Upper lobe of right lung (tissue), 1 donor: Measurements from ENCODE around the gene PTPN5. TPM values are rescaled to one million over a fixed set of nuclear protein-coding genes. Genes with fewer than 3 reads are reported as not detected.

Source experiments
- ATAC-seq: fragments of 200-7000 bp; cut with Tn5 transposase; one replicate; pipeline ENCODE4 v1.9.1; 2020; ENCODE audit warnings: mild to moderate bottlenecking, moderate library complexity
- DNase-seq: peaks from one replicate; pipeline ENCODE4 v3.0.0-alpha.2; 2020
- H3K27ac ChIP-seq: fragments of 200-600 bp; one replicate; pipeline ENCODE4 v1.8.0; 2022
- H3K27me3 ChIP-seq: fragments of 200-600 bp; one replicate; pipeline ENCODE4 v1.8.0; 2022; ENCODE audit warnings: mild to moderate bottlenecking
- H3K36me3 ChIP-seq: fragments of 200-600 bp; one replicate; pipeline ENCODE4 v1.8.0; 2022
- H3K4me1 ChIP-seq: fragments of 200-600 bp; one replicate; pipeline ENCODE4 v1.8.0; 2022
- H3K4me3 ChIP-seq: fragments of 200-600 bp; one replicate; pipeline ENCODE4 v1.8.0; 2022; ENCODE audit warnings: mild to moderate bottlenecking
- H3K9me3 ChIP-seq: fragments of 200-600 bp; one replicate; pipeline ENCODE4 v1.8.0; 2022
- intact Hi-C: fragments of 100-400 bp; cut with DNase I; formaldehyde crosslinking; loops from one replicate; pipeline ENCODE4 v1.11.0; 2022
- total RNA-seq: library from RNA; stranded (reverse); fragmentation: NEBNext Ultra II Directional; extraction: Animal tissue kit (Norgen Biotek cat#: 25700); gene quantifications from one replicate; pipeline ENCODE4 v1.2.1, GENCODE V29; 2021
- TF ChIP-seq, protein P1 (sequence below): fragments of 200-600 bp; IDR thresholded peaks from one replicate; pipeline ENCODE4 v1.8.0; 2022; ENCODE audit warnings: antibody characterized with exemption
- donor health status: DM: no; HTN: yes; CAD: no; lungs with severe emphysema.

Gene PTPN5
- total RNA-seq, 1 donor from 2014 or later = 0.81 TPM

DNA sequence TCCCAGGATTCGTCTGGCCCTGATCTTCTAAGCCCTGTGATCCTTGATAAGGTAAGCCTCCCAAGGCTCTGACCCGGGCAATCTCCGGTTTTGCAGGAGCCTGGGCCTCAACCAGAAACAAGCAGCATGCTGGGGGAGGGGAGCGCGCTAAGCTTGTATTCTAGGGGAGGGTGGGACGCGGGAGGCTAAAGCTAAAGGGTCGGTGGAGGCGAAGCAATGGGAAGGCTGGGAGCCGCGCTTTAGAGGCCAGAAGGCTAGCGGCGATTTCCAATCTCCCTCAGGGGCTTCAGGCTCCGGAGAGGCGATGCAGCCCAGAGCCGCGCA, 753 bp downstream of the PTPN5 start:
- intact Hi-C loops = no loop called here
- H3K4me1 ChIP-seq = no peaks in the 10 kb centered on the region
- H3K4me3 ChIP-seq = peak overlapping the region; percentile 38
- peaks cover 59% of the 10 kb centered on the region for H3K27me3 ChIP-seq
- no peak for DNase-seq
- TF ChIP-seq, protein P1, sequence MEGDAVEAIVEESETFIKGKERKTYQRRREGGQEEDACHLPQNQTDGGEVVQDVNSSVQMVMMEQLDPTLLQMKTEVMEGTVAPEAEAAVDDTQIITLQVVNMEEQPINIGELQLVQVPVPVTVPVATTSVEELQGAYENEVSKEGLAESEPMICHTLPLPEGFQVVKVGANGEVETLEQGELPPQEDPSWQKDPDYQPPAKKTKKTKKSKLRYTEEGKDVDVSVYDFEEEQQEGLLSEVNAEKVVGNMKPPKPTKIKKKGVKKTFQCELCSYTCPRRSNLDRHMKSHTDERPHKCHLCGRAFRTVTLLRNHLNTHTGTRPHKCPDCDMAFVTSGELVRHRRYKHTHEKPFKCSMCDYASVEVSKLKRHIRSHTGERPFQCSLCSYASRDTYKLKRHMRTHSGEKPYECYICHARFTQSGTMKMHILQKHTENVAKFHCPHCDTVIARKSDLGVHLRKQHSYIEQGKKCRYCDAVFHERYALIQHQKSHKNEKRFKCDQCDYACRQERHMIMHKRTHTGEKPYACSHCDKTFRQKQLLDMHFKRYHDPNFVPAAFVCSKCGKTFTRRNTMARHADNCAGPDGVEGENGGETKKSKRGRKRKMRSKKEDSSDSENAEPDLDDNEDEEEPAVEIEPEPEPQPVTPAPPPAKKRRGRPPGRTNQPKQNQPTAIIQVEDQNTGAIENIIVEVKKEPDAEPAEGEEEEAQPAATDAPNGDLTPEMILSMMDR = no peak
- no peaks in the 10 kb centered on the region for H3K36me3 ChIP-seq
- no peaks in the 10 kb centered on the region for H3K9me3 ChIP-seq
- H3K27ac ChIP-seq = no peak overlapping the region
- no peak for ATAC-seq

DNA sequence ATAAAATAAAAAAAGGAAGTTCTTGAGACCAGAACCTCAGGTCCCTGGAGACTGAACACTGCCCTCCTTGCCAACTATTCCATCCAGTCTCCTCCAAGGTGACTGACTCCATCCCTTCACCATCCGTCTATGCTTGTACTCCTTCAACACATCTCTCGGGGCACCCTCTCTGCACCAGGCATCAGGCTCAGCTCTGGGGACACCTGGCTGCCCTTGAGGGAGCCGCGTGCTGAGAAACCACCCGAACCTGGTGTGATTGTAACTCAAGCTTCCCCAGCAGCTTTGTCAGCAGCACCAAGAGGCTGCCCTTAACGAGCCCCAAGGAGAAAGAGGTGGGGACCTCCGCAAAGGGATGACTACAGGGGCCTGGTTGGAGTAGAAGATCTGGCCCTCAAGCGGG, 1.7 kb downstream of the PTPN5 start:
- TF ChIP-seq, protein P1 = no peak
- ATAC-seq (no peak), DNase-seq (no peak)
- H3K27me3 ChIP-seq = peaks cover 55% of the 10 kb centered on the region
- no peak overlapping the region for H3K27ac ChIP-seq
- intact Hi-C loops = no loop called here
- H3K4me3 ChIP-seq = no peak overlapping the region
- H3K36me3 ChIP-seq = no peaks in the 10 kb centered on the region
- no peaks in the 10 kb centered on the region for H3K4me1 ChIP-seq
- no peaks in the 10 kb centered on the region for H3K9me3 ChIP-seq

DNA sequence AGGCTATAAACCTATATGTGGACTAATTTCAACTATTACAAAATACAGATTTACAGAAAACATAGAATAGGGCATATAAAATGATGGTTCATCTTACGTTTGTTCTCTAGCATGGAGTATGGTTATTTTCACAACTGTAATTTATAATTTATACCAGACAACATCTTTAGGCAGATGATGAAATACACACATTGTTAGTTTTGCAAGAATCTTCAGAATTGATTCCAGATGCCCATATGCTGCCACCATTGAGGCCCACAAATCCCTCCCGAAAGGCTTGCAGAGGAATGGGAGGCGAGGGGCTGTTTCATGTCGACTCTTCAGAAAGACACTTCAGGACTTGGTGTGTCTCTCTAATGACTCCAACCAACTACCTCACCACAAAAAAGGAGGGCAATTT, 6.2 kb downstream of the PTPN5 start:
- H3K27ac ChIP-seq = no peak overlapping the region
- H3K27me3 ChIP-seq = peaks cover 16% of the 10 kb centered on the region
- no peak overlapping the region for H3K4me3 ChIP-seq
- no peak for ATAC-seq
- no peak for DNase-seq
- no peaks in the 10 kb centered on the region for H3K4me1 ChIP-seq
- no peaks in the 10 kb centered on the region for H3K9me3 ChIP-seq
- TF ChIP-seq, protein P1 = no peak
- H3K36me3 ChIP-seq = no peaks in the 10 kb centered on the region
- intact Hi-C loops = no loop called here

DNA sequence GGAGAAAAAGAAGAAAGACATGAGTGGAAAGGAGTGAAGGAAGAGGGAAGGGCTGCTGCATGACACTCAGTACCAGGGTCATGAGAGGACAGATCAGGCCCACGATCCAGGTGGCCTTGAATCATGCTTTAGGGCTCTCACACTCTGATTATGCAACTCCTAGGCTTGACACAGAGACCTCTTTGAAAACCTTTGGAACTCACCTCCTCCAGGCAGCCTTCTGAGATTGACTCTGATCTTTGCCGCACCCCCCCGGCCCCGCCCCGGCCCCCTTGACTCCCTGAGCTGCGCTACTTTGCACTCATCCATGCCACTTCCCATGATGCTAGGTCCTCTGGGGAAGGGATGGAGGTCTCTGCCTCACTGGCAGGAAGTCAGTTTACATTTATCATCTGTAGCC, 10.7 kb downstream of the PTPN5 start:
- Histone ChIP-seq H3K9me3 (no peaks in the 10 kb centered on the region), H3K27me3 (no peaks in the 10 kb centered on the region), H3K4me3 (no peak overlapping the region), H3K4me1 (no peaks in the 10 kb centered on the region), H3K27ac (no peak overlapping the region), H3K36me3 (no peaks in the 10 kb centered on the region)
- intact Hi-C loops = no loop called here
- DNase-seq (no peak), ATAC-seq (no peak)
- TF ChIP-seq, protein P1 = no peak

DNA sequence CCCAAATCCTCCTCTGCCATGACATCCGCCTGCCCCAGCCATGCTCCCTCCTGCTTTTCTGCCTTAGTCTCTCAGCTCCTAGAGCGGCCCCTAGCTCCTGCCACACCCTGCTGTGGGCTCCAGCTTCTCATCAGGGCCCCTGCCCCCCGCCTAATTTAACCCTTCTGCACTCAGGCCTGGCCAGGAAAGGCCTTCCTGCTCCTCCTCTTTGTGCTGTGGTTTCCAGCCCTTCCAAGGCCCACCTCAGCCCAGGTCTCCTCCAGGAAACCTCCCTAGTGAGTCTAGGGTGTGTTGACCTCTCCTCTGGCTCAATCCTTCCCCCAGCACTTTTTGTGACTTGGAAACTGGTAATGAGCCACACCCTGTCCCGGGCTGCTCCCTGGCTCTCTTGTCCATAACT, 11.3 kb downstream of the PTPN5 start:
- H3K27me3 ChIP-seq = no peaks in the 10 kb centered on the region
- ATAC-seq = no peak
- DNase-seq = no peak
- TF ChIP-seq, protein P1 = no peak
- H3K27ac ChIP-seq = no peak overlapping the region
- no peaks in the 10 kb centered on the region for H3K36me3 ChIP-seq
- intact Hi-C loops = no loop called here
- H3K9me3 ChIP-seq = no peaks in the 10 kb centered on the region
- H3K4me3 ChIP-seq = no peak overlapping the region
- H3K4me1 ChIP-seq = no peaks in the 10 kb centered on the region

DNA sequence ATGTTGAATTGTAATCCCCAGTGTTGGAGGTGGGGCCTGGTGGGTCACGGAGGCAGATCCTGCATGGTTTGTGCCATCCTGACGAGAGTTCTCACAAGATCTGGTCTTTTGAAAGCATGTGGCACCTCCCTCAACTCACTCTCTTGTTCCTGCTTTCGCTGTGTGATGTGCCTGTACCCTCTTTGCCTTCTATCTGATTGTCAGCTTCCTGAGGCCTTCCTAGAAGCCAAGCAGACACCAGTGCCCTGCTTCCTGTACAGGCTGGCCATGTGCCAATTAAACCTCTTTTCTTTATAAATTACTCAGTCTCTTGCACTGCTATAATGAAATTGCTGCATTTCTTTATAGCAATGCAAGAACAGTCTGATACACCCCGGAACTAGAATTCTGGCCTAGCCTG, 13.1 kb downstream of the PTPN5 start:
- no peak overlapping the region for H3K27ac ChIP-seq
- TF ChIP-seq, protein P1 = no peak
- intact Hi-C loops = no loop called here
- H3K9me3 ChIP-seq = no peaks in the 10 kb centered on the region
- ATAC-seq (no peak), DNase-seq (no peak)
- H3K4me1 ChIP-seq = no peaks in the 10 kb centered on the region
- H3K4me3 ChIP-seq = no peak overlapping the region
- H3K27me3 ChIP-seq = no peaks in the 10 kb centered on the region
- no peaks in the 10 kb centered on the region for H3K36me3 ChIP-seq
